GM21528 (cell line): ENCODE measurements around the gene FGF4.

Source experiments
- ATAC-seq: cut with Tn5 transposase; IDR thresholded peaks from one replicate; pipeline ENCODE4 v1.9.1; 2021; ENCODE audit warnings: mild to moderate bottlenecking, moderate library complexity; ENCODE audit not compliant: unreplicated experiment, low FRiP score

Gene FGF4

GRCh38 chr11:69808667-69809086, 33.5 kb upstream of the FGF4 start:
- ATAC-seq, result no peak

GRCh38 chr11:69807106-69807815, 32.1 kb upstream of the FGF4 start:
- ATAC-seq, result no peak

GRCh38 chr11:69804769-69805508, 29.8 kb upstream of the FGF4 start:
- ATAC-seq, result no peak

- no peak for ATAC-seq
Observed at GRCh38 chr11:69803604-69804218, 28.6 kb upstream of the FGF4 start.

GRCh38 chr11:69803022-69803421, 27.9 kb upstream of the FGF4 start:
- no peak for ATAC-seq

- ATAC-seq, result no peak
Observed at GRCh38 chr11:69802590-69802989, 27.4 kb upstream of the FGF4 start.

- ATAC-seq, result no peak
Observed at GRCh38 chr11:69801513-69802335, 26.6 kb upstream of the FGF4 start.

- ATAC-seq, result no peak
Observed at GRCh38 chr11:69800278-69800677, 25.1 kb upstream of the FGF4 start.

- ATAC-seq, result no peak
Observed at GRCh38 chr11:69799582-69799981, 24.4 kb upstream of the FGF4 start.

GRCh38 chr11:69799097-69799496, 24.0 kb upstream of the FGF4 start:
- no peak for ATAC-seq

- no peak for ATAC-seq
Observed at GRCh38 chr11:69797737-69798528, 22.8 kb upstream of the FGF4 start.

GRCh38 chr11:69797156-69797555, 22.0 kb upstream of the FGF4 start:
- no peak for ATAC-seq

GRCh38 chr11:69796063-69796462, 20.9 kb upstream of the FGF4 start:
- ATAC-seq, result no peak

GRCh38 chr11:69791276-69792180, 16.4 kb upstream of the FGF4 start:
- ATAC-seq, result no peak

- no peak for ATAC-seq
Observed at GRCh38 chr11:69788956-69789355, 13.8 kb upstream of the FGF4 start.

GRCh38 chr11:69787906-69788305, 12.8 kb upstream of the FGF4 start:
- no peak for ATAC-seq

- no peak for ATAC-seq
Observed at GRCh38 chr11:69787457-69787856, 12.3 kb upstream of the FGF4 start.

GRCh38 chr11:69781241-69781640, 6.1 kb upstream of the FGF4 start:
- ATAC-seq, result no peak

GRCh38 chr11:69778373-69778772, 3.2 kb upstream of the FGF4 start:
- ATAC-seq, result no peak
